Activated naive CD8-positive, alpha-beta T cell (primary cell): ENCODE measurements around the gene ELOVL5.
"Not testable (repeated sequence)": the region's sequence is repeated elsewhere in the genome, so short reads cannot be mapped to it uniquely, and the experiment has no call there.

ENCODE experiments used
- H3K27ac Mint-ChIP-seq: one replicate; pipeline ENCODE4 v1.8.0; 2021; ENCODE audit warnings: mixed read lengths
- H3K27me3 Mint-ChIP-seq: one replicate; pipeline ENCODE4 v1.8.0; 2021; ENCODE audit warnings: mixed read lengths
- H3K36me3 Mint-ChIP-seq: one replicate; pipeline ENCODE4 v1.8.0; 2021; ENCODE audit warnings: mixed read lengths
- H3K4me1 Mint-ChIP-seq: one replicate; pipeline ENCODE4 v1.8.0; 2021; ENCODE audit warnings: low read depth, mixed read lengths
- H3K4me3 Mint-ChIP-seq: one replicate; pipeline ENCODE4 v1.8.0; 2021; ENCODE audit warnings: mild to moderate bottlenecking, mixed read lengths
- H3K9me3 Mint-ChIP-seq: one replicate; pipeline ENCODE4 v1.8.0; 2021; ENCODE audit warnings: low read depth, mixed read lengths

The ELOVL5 gene

GRCh38 chr6:53347250-53347920 is 1.4 kb downstream of the ELOVL5 start:
- H3K4me1 Mint-ChIP-seq, result peaks cover 61% of the 10 kb centered on the region
- peak overlapping the region; percentile 89 for H3K27ac Mint-ChIP-seq
- no peaks in the 10 kb centered on the region for H3K9me3 Mint-ChIP-seq

GRCh38 chr6:53346049-53346448 is 2.7 kb downstream of the ELOVL5 start:
- H3K36me3 Mint-ChIP-seq, H3K9me3 Mint-ChIP-seq, H3K27me3 Mint-ChIP-seq: not testable (repeated sequence)
- peak overlapping the region; percentile 97 for H3K4me3 Mint-ChIP-seq
- peaks cover 75% of the 10 kb centered on the region for H3K4me1 Mint-ChIP-seq
- H3K27ac Mint-ChIP-seq, result peak overlapping the region; percentile 89

More at GRCh38 chr6:53347250-53347920, 1.4 kb downstream of the ELOVL5 start:
- H3K4me3 Mint-ChIP-seq, result peak overlapping the region; percentile 97
- H3K36me3 Mint-ChIP-seq, result peaks cover 6% of the 10 kb centered on the region
- H3K27me3 Mint-ChIP-seq, result no peaks in the 10 kb centered on the region

- Mint-ChIP-seq H3K27me3 (no peaks in the 10 kb centered on the region), H3K36me3 (peaks cover 6% of the 10 kb centered on the region), H3K4me3 (peak overlapping the region; percentile 80), H3K9me3 (no peaks in the 10 kb centered on the region), H3K27ac (peak overlapping the region; percentile 75), H3K4me1 (peaks cover 80% of the 10 kb centered on the region)
These were observed 3.8 kb downstream of the ELOVL5 start for GRCh38 chr6:53344969-53345368.

GRCh38 chr6:53343092-53343491 is 5.7 kb downstream of the ELOVL5 start:
- Mint-ChIP-seq H3K27me3 (no peaks in the 10 kb centered on the region), H3K36me3 (peaks cover 6% of the 10 kb centered on the region), H3K4me1 (peaks cover 90% of the 10 kb centered on the region), H3K27ac (no peak overlapping the region), H3K4me3 (peak overlapping the region; percentile 43), H3K9me3 (no peaks in the 10 kb centered on the region)

GRCh38 chr6:53342217-53342616 is 6.5 kb downstream of the ELOVL5 start:
- Mint-ChIP-seq H3K4me3 (no peak overlapping the region), H3K4me1 (peaks cover 93% of the 10 kb centered on the region), H3K27me3 (no peaks in the 10 kb centered on the region), H3K9me3 (no peaks in the 10 kb centered on the region), H3K36me3 (peaks cover 10% of the 10 kb centered on the region), H3K27ac (peak overlapping the region; percentile 7)

GRCh38 chr6:53340536-53340935 is 8.2 kb downstream of the ELOVL5 start:
- Mint-ChIP-seq H3K36me3 (peaks cover 9% of the 10 kb centered on the region), H3K4me1 (peaks cover 93% of the 10 kb centered on the region), H3K9me3 (no peaks in the 10 kb centered on the region), H3K4me3 (no peak overlapping the region), H3K27ac (no peak overlapping the region), H3K27me3 (no peaks in the 10 kb centered on the region)

GRCh38 chr6:53339424-53339823 is 9.3 kb downstream of the ELOVL5 start:
- Mint-ChIP-seq H3K36me3 (peaks cover 6% of the 10 kb centered on the region), H3K9me3 (no peaks in the 10 kb centered on the region), H3K27me3 (no peaks in the 10 kb centered on the region), H3K4me1 (peaks cover 93% of the 10 kb centered on the region), H3K4me3 (no peak overlapping the region), H3K27ac (no peak overlapping the region)

- Mint-ChIP-seq H3K9me3 (no peaks in the 10 kb centered on the region), H3K4me1 (peaks cover 91% of the 10 kb centered on the region), H3K36me3 (peaks cover 6% of the 10 kb centered on the region), H3K4me3 (no peak overlapping the region), H3K27me3 (no peaks in the 10 kb centered on the region), H3K27ac (peak overlapping the region; percentile 99)
These were observed 10.4 kb downstream of the ELOVL5 start for GRCh38 chr6:53338304-53338703.

GRCh38 chr6:53336070-53336469 is 12.7 kb downstream of the ELOVL5 start:
- Mint-ChIP-seq H3K9me3 (no peaks in the 10 kb centered on the region), H3K27me3 (no peaks in the 10 kb centered on the region), H3K36me3 (peaks cover 6% of the 10 kb centered on the region), H3K27ac (peak overlapping the region; percentile 99), H3K4me3 (peak overlapping the region; percentile 88), H3K4me1 (peaks cover 92% of the 10 kb centered on the region)

- Mint-ChIP-seq H3K4me3 (peak overlapping the region; percentile 88), H3K4me1 (peaks cover 90% of the 10 kb centered on the region), H3K36me3 (peaks cover 6% of the 10 kb centered on the region), H3K27ac (peak overlapping the region; percentile 99), H3K27me3 (no peaks in the 10 kb centered on the region), H3K9me3 (no peaks in the 10 kb centered on the region)
These were observed 13.3 kb downstream of the ELOVL5 start for GRCh38 chr6:53335224-53335994.

- peak overlapping the region; percentile 44 for H3K4me3 Mint-ChIP-seq
- H3K27me3 Mint-ChIP-seq, result no peaks in the 10 kb centered on the region
- H3K9me3 Mint-ChIP-seq, result no peaks in the 10 kb centered on the region
- H3K4me1 Mint-ChIP-seq, result peaks cover 80% of the 10 kb centered on the region
- peak overlapping the region; percentile 91 for H3K27ac Mint-ChIP-seq
- peaks cover 6% of the 10 kb centered on the region for H3K36me3 Mint-ChIP-seq
These were observed 15.0 kb downstream of the ELOVL5 start for GRCh38 chr6:53333439-53334408.

GRCh38 chr6:53331678-53332077 is 17.1 kb downstream of the ELOVL5 start:
- Mint-ChIP-seq H3K4me3 (peak overlapping the region; percentile 7), H3K9me3 (no peaks in the 10 kb centered on the region), H3K27me3 (no peaks in the 10 kb centered on the region), H3K4me1 (peaks cover 78% of the 10 kb centered on the region), H3K36me3 (peaks cover 7% of the 10 kb centered on the region), H3K27ac (peak overlapping the region; percentile 91)

GRCh38 chr6:53330137-53330536 is 18.6 kb downstream of the ELOVL5 start:
- H3K27me3 Mint-ChIP-seq, result no peaks in the 10 kb centered on the region
- H3K9me3 Mint-ChIP-seq, result no peaks in the 10 kb centered on the region
- H3K27ac Mint-ChIP-seq, result no peak overlapping the region
- H3K4me3 Mint-ChIP-seq, result no peak overlapping the region
- H3K4me1 Mint-ChIP-seq, result peaks cover 75% of the 10 kb centered on the region
- H3K36me3 Mint-ChIP-seq, result peaks cover 6% of the 10 kb centered on the region

GRCh38 chr6:53328375-53328774 is 20.4 kb downstream of the ELOVL5 start:
- Mint-ChIP-seq H3K36me3 (peaks cover 6% of the 10 kb centered on the region), H3K4me3 (no peak overlapping the region), H3K4me1 (peaks cover 63% of the 10 kb centered on the region), H3K9me3 (no peaks in the 10 kb centered on the region), H3K27me3 (no peaks in the 10 kb centered on the region), H3K27ac (peak overlapping the region; percentile 34)

- Mint-ChIP-seq H3K27me3 (no peaks in the 10 kb centered on the region), H3K4me1 (peaks cover 62% of the 10 kb centered on the region), H3K27ac (peak overlapping the region; percentile 14), H3K9me3 (no peaks in the 10 kb centered on the region), H3K36me3 (peaks cover 6% of the 10 kb centered on the region), H3K4me3 (no peak overlapping the region)
These were observed 21.7 kb downstream of the ELOVL5 start for GRCh38 chr6:53327017-53327395.
